ENCODE data around the gene CXCL9. TPM values are rescaled to one million over a fixed set of nuclear protein-coding genes. Genes with fewer than 3 reads are reported as not detected.
"Not testable (repeated sequence)": the region's sequence is repeated elsewhere in the genome, so short reads cannot be mapped to it uniquely, and the experiment has no call there.

The CXCL9 gene
- total RNA-seq: 1 to 10 TPM in 1 of 2 donors, under 1 TPM in 1; 0.52 to 1.1 TPM

DNA sequence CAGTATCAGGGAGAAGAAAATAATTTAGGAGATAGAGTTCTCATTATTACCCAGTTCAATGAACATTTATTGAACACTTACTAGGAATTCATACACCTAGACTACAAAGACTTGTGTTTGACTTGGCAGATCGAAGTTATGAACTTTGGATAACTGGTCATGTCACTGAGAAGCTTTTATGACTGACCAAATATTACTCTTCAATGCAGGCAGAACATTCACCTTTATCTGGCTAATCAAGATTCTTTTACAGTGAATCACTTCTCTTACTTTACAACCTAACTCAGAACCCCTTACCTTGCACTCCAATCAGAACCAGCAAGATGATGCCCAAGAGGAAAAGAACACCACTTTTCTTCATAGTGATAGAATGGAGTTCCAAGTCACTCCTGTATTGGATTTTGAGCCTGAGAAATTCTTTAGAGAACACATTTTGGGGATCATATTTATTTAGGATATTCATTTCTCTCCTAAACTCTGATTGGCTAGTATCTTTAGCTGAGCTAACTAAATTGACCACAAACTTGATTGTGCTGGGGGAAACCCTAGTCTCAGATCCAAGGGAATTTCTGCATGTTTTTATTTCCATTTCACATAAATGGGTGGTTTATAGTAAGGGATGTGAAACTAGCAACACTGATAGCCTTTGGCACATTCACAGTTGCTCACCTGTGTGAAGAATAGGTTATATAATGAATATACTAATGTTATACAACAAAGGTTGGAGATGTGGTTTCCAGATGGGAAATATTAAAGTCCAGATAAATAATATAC, at the start of gene CXCL9:
TSS of gene CXCL9 (minus strand) at position 421 of the 774 bp plus-strand sequence. CDS start at position 361, 60 bp downstream.
- H3K9ac ChIP-seq (ENCODE audit: low read depth in 2 of 2, low read length in 2 of 2): no peak within 1 kb of the TSS
- DNase-seq: no peak
- H3K27me3 ChIP-seq: no peaks in the 10 kb centered on the region
- no peak within 1 kb of the TSS for H3K4me3 ChIP-seq
- H3K36me3 ChIP-seq: no peaks in the 10 kb centered on the region
- no peaks in the 10 kb centered on the region for H3K9me3 ChIP-seq
- intact Hi-C loops (cut with DNase I): no loop called here
- no peak within 1 kb of the TSS for H3K27ac ChIP-seq
- H3K4me1 ChIP-seq: no peaks in the 10 kb centered on the region
- TF ChIP-seq, protein P1, sequence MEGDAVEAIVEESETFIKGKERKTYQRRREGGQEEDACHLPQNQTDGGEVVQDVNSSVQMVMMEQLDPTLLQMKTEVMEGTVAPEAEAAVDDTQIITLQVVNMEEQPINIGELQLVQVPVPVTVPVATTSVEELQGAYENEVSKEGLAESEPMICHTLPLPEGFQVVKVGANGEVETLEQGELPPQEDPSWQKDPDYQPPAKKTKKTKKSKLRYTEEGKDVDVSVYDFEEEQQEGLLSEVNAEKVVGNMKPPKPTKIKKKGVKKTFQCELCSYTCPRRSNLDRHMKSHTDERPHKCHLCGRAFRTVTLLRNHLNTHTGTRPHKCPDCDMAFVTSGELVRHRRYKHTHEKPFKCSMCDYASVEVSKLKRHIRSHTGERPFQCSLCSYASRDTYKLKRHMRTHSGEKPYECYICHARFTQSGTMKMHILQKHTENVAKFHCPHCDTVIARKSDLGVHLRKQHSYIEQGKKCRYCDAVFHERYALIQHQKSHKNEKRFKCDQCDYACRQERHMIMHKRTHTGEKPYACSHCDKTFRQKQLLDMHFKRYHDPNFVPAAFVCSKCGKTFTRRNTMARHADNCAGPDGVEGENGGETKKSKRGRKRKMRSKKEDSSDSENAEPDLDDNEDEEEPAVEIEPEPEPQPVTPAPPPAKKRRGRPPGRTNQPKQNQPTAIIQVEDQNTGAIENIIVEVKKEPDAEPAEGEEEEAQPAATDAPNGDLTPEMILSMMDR (IDR thresholded peaks at IDR 0.05): no peak

DNA sequence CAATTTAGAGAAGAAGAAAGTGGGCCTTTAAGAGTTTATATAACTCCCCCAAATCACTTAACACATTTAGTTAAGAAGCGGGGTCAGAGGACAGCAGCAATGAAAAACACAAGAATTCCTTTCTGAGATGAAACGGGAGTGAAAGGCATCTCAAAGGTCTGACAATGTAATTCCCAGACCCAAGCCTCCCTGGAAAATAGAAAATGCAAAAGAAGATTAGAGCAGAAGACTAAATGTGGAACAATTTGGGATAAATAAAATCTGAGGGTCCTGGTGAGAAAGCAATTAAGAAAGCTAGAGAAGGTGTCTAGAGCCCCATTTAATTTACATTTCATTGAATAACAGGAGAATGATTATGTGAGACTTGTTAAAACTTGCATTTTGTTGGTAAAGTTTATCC, 48.1 kb upstream of the CXCL9 start:
- Histone ChIP-seq H3K9ac (ENCODE audit: low read depth in 2 of 2, low read length in 2 of 2) (no peak overlapping the region), H3K36me3 (no peaks in the 10 kb centered on the region), H3K4me1 (no peaks in the 10 kb centered on the region), H3K4me3 (no peak overlapping the region), H3K27ac (no peak overlapping the region), H3K27me3 (no peaks in the 10 kb centered on the region), H3K9me3 (no peaks in the 10 kb centered on the region)
- intact Hi-C loops (cut with DNase I): no loop called here
- TF ChIP-seq, protein P1 (IDR thresholded peaks at IDR 0.05): no peak
- DNase-seq: no peak

DNA sequence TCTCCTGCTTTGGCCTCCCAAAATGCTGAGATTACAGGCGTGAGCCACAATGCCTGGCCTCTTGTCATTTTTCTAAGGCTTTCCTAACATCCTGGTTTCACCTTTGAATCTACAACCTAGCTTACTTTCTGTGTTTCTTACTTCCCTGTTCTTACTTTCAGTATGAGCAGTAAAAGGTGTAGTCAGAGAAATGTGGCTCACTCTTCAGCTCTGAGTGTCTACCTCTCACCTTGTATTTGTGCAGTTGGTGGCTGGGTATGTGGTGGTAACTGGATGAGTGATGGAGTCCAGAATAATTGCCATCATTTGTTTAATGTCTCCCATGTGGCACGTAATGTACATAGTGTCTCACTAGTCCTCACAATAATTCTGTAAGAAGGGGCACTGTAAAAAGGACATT, 47.7 kb upstream of the CXCL9 start:
- Histone ChIP-seq H3K4me3 (no peak overlapping the region), H3K9me3 (no peaks in the 10 kb centered on the region), H3K4me1 (no peaks in the 10 kb centered on the region), H3K9ac (ENCODE audit: low read depth in 2 of 2, low read length in 2 of 2) (no peak overlapping the region), H3K36me3 (no peaks in the 10 kb centered on the region), H3K27me3 (no peaks in the 10 kb centered on the region), H3K27ac (no peak overlapping the region)
- no peak for DNase-seq
- TF ChIP-seq, protein P1 (IDR thresholded peaks at IDR 0.05): no peak
- intact Hi-C loops (cut with DNase I): no loop called here

DNA sequence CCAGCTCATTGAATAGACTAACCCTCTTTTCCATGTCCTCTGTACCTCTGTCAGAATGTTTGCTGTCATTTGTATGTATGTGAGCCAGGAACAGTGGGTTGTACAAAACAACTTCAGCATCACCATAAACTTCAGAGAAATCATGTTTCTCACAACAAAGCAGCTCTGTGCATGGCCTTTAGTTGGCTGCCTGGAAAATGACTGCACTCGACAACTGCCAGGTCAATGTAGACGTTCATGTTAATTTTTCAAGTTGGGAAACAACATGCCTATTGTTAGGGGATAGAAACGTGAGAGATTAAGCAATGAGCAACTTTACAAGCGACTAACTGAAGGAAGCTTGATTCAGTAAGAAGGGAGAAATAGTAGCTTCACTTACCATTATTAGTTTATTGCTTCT, 46.4 kb upstream of the CXCL9 start:
- Histone ChIP-seq H3K36me3 (no peaks in the 10 kb centered on the region), H3K9ac (ENCODE audit: low read depth in 2 of 2, low read length in 2 of 2) (no peak overlapping the region), H3K27ac (no peak overlapping the region), H3K4me1 (no peaks in the 10 kb centered on the region), H3K9me3 (no peaks in the 10 kb centered on the region), H3K27me3 (no peaks in the 10 kb centered on the region), H3K4me3 (no peak overlapping the region)
- no peak for DNase-seq
- intact Hi-C loops (cut with DNase I): no loop called here
- TF ChIP-seq, protein P1 (IDR thresholded peaks at IDR 0.05): no peak

DNA sequence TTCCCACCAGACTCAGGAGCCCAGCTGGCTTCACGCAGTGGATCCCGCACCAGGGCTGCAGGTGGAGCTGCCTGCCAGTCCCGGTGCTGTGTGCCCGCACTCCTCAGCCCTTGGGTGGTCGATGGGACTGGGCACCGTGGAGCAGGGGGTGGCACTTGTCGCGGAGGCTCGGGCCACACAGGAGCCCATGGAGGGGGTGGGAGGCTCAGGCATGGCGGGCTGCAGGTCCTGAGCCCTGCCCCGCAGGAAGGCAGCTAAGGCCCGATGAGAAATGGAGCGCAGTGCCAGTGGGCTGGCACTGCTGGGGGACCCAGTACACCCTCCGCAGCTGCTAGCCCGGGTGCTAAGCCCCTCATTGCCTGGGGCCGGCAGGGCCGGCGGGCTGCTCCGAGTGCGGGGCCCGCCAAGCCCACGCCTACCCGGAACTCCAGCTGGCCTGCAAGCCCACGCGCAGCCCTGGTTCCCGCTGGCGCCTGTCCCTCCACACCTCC, 43.3 kb upstream of the CXCL9 start:
- H3K9ac ChIP-seq (ENCODE audit: low read depth in 2 of 2, low read length in 2 of 2); H3K4me1 ChIP-seq; DNase-seq; H3K4me3 ChIP-seq; H3K27ac ChIP-seq; H3K27me3 ChIP-seq; intact Hi-C loops (cut with DNase I); H3K36me3 ChIP-seq; H3K9me3 ChIP-seq: not testable (repeated sequence)

DNA sequence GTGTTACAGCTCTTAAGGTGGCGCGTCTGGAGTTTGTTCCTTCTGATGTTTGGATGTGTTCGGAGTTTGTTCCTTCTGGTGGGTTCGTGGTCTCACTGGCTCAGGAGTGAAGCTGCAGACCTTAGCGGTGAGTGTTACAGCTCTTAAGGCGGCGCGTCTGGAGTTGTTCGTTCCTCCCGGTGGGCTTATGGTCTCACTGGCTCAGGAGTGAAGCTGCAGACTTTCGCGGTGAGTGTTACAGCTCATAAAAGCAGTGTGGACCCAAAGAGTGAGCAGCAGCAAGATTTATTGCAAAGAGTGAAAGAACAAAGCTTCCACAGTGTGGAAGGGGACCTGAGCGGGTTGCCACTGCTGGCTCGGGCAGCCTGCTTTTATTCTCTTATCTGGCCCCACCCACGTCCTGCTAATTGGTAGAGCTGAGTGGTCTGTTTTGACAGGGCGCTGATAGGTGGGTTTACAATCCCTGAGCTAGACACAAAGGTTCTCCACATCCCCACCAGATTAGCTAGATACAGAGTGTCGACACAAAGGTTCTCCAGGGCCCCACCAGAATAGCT, 42.6 kb upstream of the CXCL9 start:
- intact Hi-C loops (cut with DNase I); H3K4me1 ChIP-seq; DNase-seq: not testable (repeated sequence)

DNA sequence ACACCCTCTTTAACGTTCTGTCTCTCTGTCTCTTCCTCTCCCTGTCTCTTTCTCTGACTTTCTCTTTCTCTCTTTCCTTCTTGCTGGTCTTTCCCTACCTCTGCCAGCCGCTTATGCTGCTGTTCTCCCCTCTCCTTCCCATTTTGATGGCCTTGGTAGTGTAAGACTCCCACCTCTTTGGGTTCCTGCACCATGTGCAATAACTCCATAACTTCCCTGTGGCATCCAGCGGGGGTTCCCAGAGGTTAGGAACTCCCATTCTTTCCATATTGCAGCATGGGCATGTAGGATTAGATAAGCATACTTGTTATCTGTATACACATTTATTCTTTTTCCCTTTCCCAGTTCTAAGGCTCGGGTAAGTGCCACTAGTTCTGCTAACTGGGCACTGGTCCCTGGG, 37.4 kb upstream of the CXCL9 start:
- DNase-seq; H3K27ac ChIP-seq; H3K9ac ChIP-seq (ENCODE audit: low read depth in 2 of 2, low read length in 2 of 2); H3K4me1 ChIP-seq; intact Hi-C loops (cut with DNase I); H3K36me3 ChIP-seq; H3K27me3 ChIP-seq; H3K9me3 ChIP-seq; H3K4me3 ChIP-seq: not testable (repeated sequence)

More for the DNA sequence above, 42.6 kb upstream of the CXCL9 start:
- H3K36me3 ChIP-seq; H3K27ac ChIP-seq; H3K4me3 ChIP-seq; H3K9me3 ChIP-seq; H3K9ac ChIP-seq (ENCODE audit: low read depth in 2 of 2, low read length in 2 of 2); H3K27me3 ChIP-seq: not testable (repeated sequence)

DNA sequence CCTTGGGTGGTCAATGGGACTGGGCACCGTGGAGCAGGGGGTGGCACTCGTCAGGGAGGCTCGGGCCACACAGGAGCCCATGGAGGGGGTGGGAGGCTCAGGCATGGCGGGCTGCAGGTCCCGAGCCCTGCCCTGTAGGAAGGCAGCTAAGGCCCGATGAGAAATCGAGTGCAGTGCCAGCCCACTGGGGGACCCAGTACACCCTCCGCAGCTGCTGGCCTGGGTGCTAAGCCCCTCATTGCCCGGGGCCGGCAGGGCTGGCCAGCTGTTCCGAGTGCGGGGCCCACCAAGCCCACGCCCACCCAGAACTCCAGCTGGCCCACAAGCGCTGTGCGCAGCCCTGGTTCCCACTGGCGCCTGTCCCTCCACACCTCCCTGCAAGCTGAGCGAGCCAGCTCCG, 36.0 kb upstream of the CXCL9 start:
- intact Hi-C loops (cut with DNase I); DNase-seq: not testable (repeated sequence)

DNA sequence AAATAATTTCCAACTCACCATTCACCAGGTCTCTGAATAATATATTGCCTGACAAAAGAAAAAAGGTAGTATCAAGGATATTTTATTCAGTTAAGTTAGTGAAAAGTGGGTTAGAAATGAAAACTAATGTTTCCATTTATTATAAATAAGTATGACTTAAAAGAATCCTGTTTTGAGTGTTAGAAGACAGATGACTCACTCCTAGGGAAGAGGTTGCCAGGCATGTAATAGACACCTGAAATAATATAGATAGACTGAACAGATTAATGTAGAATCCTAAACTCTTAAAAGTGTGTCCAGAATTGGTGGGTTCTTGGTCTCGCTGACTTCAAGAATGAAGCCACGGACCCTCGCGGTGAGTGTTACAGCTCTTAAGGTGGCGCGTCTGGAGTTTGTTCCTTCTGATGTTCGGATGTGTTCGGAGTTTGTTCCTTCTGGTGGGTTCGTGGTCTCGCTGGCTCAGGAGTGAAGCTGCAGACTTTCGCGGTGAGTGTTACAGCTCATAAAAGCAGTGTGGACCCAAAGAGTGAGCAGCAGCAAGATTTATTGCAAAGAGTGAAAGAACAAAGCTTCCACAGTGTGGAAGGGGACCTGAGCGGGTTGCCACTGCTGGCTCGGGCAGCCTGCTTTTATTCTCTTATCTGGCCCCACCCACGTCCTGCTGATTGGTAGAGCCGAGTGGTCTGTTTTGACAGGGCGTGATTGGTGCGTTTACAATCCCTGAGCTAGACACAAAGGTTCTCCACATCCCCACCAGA, 35.1 kb upstream of the CXCL9 start:
- intact Hi-C loops (cut with DNase I); H3K27me3 ChIP-seq; DNase-seq; H3K27ac ChIP-seq; H3K4me1 ChIP-seq; H3K9me3 ChIP-seq; H3K36me3 ChIP-seq; H3K9ac ChIP-seq (ENCODE audit: low read depth in 2 of 2, low read length in 2 of 2); H3K4me3 ChIP-seq: not testable (repeated sequence)

More for the DNA sequence above, 36.0 kb upstream of the CXCL9 start:
- H3K27me3 ChIP-seq; H3K4me1 ChIP-seq; H3K27ac ChIP-seq; H3K36me3 ChIP-seq; H3K9me3 ChIP-seq; H3K9ac ChIP-seq (ENCODE audit: low read depth in 2 of 2, low read length in 2 of 2); H3K4me3 ChIP-seq: not testable (repeated sequence)

Measured in colonic mucosa (tissue), 4 donors.